CMK (cell line): ENCODE data around the gene CAMK2A.

Experiments used
- DNase-seq: peaks from one replicate; pipeline ENCODE4 v3.0.0-alpha.2; 2010; ENCODE audit warnings: low read depth

The CAMK2A gene

GRCh38 chr5:150289551-150290390 lies at the start of gene CAMK2A:
CAMK2A (minus strand) TSS chr5:150289773; CDS start chr5:150289625, 148 bp downstream.
- no peak for DNase-seq

GRCh38 chr5:150339165-150339564 lies 49.6 kb upstream of the CAMK2A start:
- no peak for DNase-seq

- no peak for DNase-seq
Observed at GRCh38 chr5:150338546-150338945, 49.0 kb upstream of the CAMK2A start.

GRCh38 chr5:150335778-150336177 lies 46.2 kb upstream of the CAMK2A start:
- no peak for DNase-seq

- no peak for DNase-seq
Observed at GRCh38 chr5:150333400-150333799, 43.8 kb upstream of the CAMK2A start.

- no peak for DNase-seq
Observed at GRCh38 chr5:150329881-150330876, 40.6 kb upstream of the CAMK2A start.

- no peak for DNase-seq
Observed at GRCh38 chr5:150329038-150329437, 39.5 kb upstream of the CAMK2A start.

- no peak for DNase-seq
Observed at GRCh38 chr5:150328515-150328914, 38.9 kb upstream of the CAMK2A start.

- no peak for DNase-seq
Observed at GRCh38 chr5:150327139-150327538, 37.6 kb upstream of the CAMK2A start.

GRCh38 chr5:150326707-150327106 lies 37.1 kb upstream of the CAMK2A start:
- no peak for DNase-seq

- no peak for DNase-seq
Observed at GRCh38 chr5:150325426-150325825, 35.9 kb upstream of the CAMK2A start.

GRCh38 chr5:150323819-150324218 lies 34.2 kb upstream of the CAMK2A start:
- DNase-seq, result no peak

- no peak for DNase-seq
Observed at GRCh38 chr5:150323092-150323491, 33.5 kb upstream of the CAMK2A start.

GRCh38 chr5:150322202-150322601 lies 32.6 kb upstream of the CAMK2A start:
- DNase-seq, result no peak

GRCh38 chr5:150321784-150322183 lies 32.2 kb upstream of the CAMK2A start:
- DNase-seq, result no peak

- DNase-seq, result no peak
Observed at GRCh38 chr5:150321211-150321610, 31.6 kb upstream of the CAMK2A start.

- DNase-seq, result no peak
Observed at GRCh38 chr5:150320044-150320613, 30.6 kb upstream of the CAMK2A start.

- DNase-seq, result no peak
Observed at GRCh38 chr5:150319484-150319790, 29.9 kb upstream of the CAMK2A start.

- DNase-seq, result no peak
Observed at GRCh38 chr5:150318613-150319483, 29.3 kb upstream of the CAMK2A start.

- DNase-seq, result no peak
Observed at GRCh38 chr5:150317048-150318003, 27.8 kb upstream of the CAMK2A start.
